Chondrocyte (in vitro differentiated cells): ENCODE measurements around the gene PTPRN2. TPM values are rescaled to one million over a fixed set of nuclear protein-coding genes. Genes with fewer than 3 reads are reported as not detected.
A peak's percentile ranks its signal among the peaks of the same experiment; 100 is the strongest.

Experiments used
- DNase-seq: peaks from one replicate; pipeline ENCODE4 v3.0.0; 2021; ENCODE audit warnings: mixed read lengths, low spot score
- H3K27ac Mint-ChIP-seq: one replicate; pipeline ENCODE4 v1.8.0; 2021; ENCODE audit warnings: mild to moderate bottlenecking, moderate library complexity, mixed read lengths; ENCODE audit not compliant: unreplicated experiment
- H3K27me3 Mint-ChIP-seq: 2 replicates; pipeline ENCODE4 v1.8.0; 2021; ENCODE audit warnings: low read depth, mixed read lengths
- H3K36me3 Mint-ChIP-seq: 2 replicates; pipeline ENCODE4 v1.8.0; 2021; ENCODE audit warnings: low read depth, mixed read lengths
- H3K4me1 Mint-ChIP-seq: 2 replicates; pipeline ENCODE4 v1.8.0; 2021; ENCODE audit warnings: low read depth, mild to moderate bottlenecking, mixed read lengths
- H3K4me3 Mint-ChIP-seq: one replicate; pipeline ENCODE4 v1.8.0; 2021; ENCODE audit warnings: mild to moderate bottlenecking, moderate library complexity, mixed read lengths; ENCODE audit not compliant: unreplicated experiment
- H3K9me3 Mint-ChIP-seq: 2 replicates; pipeline ENCODE4 v1.8.0; 2021; ENCODE audit warnings: low read depth, mixed read lengths
- CTCF ChIP-seq: fragments of 200-600 bp; sonication (generic); IDR thresholded peaks from 2 replicates; pipeline ENCODE4 v1.5.0; 2021; ENCODE audit warnings: antibody characterized with exemption, mild to moderate bottlenecking, moderate library complexity
- total RNA-seq: library from RNA; stranded (reverse); gene quantifications from 3 replicates; pipeline ENCODE4 v1.2.1, GENCODE V29; 2021

Gene PTPRN2
- total RNA-seq, 1 donor from 2014 or later: 0.30 TPM

- H3K4me1 Mint-ChIP-seq: no peaks in the 10 kb centered on the region
- H3K27ac Mint-ChIP-seq: no peak overlapping the region
- no peak for TF ChIP-seq CTCF
- H3K4me3 Mint-ChIP-seq: no peak overlapping the region
- H3K27me3 Mint-ChIP-seq: peaks cover 3% of the 10 kb centered on the region
- no peaks in the 10 kb centered on the region for H3K9me3 Mint-ChIP-seq
- peak; percentile 90 for DNase-seq
- no peaks in the 10 kb centered on the region for H3K36me3 Mint-ChIP-seq
These were observed 931.3 kb downstream of the PTPRN2 start for GRCh38 chr7:157656195-157656769.

- no peak overlapping the region for H3K27ac Mint-ChIP-seq
- H3K4me3 Mint-ChIP-seq: no peak overlapping the region
- H3K36me3 Mint-ChIP-seq: no peaks in the 10 kb centered on the region
- H3K4me1 Mint-ChIP-seq: no peaks in the 10 kb centered on the region
- H3K9me3 Mint-ChIP-seq: no peaks in the 10 kb centered on the region
- peaks cover 5% of the 10 kb centered on the region for H3K27me3 Mint-ChIP-seq
- no peak for DNase-seq
- TF ChIP-seq CTCF: no peak
These were observed 933.3 kb downstream of the PTPRN2 start for GRCh38 chr7:157654350-157654749.

- Mint-ChIP-seq H3K36me3 (no peaks in the 10 kb centered on the region), H3K27ac (no peak overlapping the region), H3K4me3 (no peak overlapping the region), H3K4me1 (no peaks in the 10 kb centered on the region), H3K9me3 (no peaks in the 10 kb centered on the region), H3K27me3 (peaks cover 5% of the 10 kb centered on the region)
- no peak for TF ChIP-seq CTCF
- no peak for DNase-seq
These were observed 933.8 kb downstream of the PTPRN2 start for GRCh38 chr7:157653827-157654207.

- no peak overlapping the region for H3K27ac Mint-ChIP-seq
These were observed 934.4 kb downstream of the PTPRN2 start for GRCh38 chr7:157652954-157653826.

More at GRCh38 chr7:157652954-157653826, 934.4 kb downstream of the PTPRN2 start:
- Mint-ChIP-seq H3K4me3 (no peak overlapping the region), H3K36me3 (no peaks in the 10 kb centered on the region), H3K9me3 (no peaks in the 10 kb centered on the region), H3K4me1 (no peaks in the 10 kb centered on the region), H3K27me3 (peaks cover 4% of the 10 kb centered on the region)
- TF ChIP-seq CTCF: no peak
- peak; percentile 82 for DNase-seq
